RKO (cell line): ENCODE results near the gene S100A3.

ENCODE experiments used
- DNase-seq: peaks from one replicate; pipeline ENCODE4 v3.0.0-alpha.2; 2016; ENCODE audit warnings: low spot score

S100A3 gene

DNA sequence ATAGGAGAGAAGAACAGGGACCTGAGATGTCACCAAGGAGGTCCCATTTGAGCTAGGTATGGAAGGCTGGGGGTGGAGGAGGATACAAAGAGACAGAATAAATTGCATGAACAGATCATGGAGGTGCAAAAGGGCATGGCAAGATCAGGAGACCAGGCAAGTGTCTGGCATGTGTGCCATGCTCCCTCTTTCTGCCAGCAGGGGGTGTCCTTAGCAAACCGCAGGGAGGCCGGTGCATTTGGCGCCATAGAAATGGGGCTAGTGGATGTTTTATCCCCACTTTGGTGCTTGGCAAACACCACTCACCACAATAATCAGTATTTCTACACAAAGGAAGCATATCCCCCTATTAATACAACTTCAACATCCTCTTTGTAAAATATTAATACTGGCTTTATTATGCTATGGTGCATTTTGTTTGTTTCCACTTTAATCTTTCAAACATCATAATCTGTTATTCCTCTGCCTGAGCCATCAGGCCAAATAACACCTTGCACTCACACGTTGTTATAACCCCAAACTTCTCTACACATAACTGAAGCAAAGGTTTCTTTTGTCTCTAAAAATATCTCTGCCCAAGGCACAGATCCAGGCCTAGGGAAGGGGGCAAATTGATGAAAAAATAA, 39.2 kb downstream of the S100A3 start:
- DNase-seq, result peak; percentile 35

DNA sequence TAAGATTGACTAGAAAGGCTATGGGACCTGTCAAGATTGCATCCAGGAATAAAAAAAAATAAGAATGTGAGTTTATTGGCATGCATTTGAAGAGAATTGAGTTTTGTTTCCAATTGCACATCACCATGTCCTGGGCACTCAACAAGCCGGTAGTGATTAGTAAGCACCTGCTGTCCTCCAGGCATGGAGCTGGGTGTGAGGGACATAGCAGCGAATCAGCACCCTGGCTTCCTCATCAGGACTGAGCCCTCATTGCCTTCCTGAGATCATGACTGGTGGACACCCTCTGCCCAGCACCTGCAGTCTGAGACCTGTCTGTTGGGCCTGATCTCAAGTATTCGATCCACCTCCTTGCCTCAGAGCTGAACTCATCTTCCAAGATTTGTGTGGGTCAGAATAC, 40.0 kb downstream of the S100A3 start:
- no peak for DNase-seq

GRCh38 chr1:153507926-153508583, 41.0 kb downstream of the S100A3 start:
- DNase-seq, result no peak

GRCh38 chr1:153506831-153507413, 42.1 kb downstream of the S100A3 start:
- DNase-seq, result peak; percentile 21

DNA sequence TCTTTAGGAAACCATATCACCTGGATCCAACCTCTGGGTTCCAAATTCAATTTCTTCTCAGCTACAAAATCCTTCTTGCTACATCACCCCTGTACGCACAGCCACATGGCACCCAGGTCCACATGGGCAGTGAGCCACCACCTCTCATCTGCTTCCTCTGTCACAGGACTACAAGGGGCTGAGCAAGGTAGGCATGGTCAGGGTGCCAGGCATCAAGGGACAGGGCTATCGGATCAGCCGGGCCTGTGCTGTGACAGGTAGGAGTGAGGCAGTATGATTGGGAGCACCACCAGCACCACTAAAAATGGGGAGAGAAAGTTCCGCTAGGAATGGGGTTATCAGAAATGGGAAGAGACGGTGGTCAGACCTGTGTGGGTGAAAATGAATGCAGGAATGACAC, 42.7 kb downstream of the S100A3 start:
- no peak for DNase-seq

- DNase-seq, result no peak
These were observed 43.5 kb downstream of the S100A3 start for GRCh38 chr1:153505576-153505975.

DNA sequence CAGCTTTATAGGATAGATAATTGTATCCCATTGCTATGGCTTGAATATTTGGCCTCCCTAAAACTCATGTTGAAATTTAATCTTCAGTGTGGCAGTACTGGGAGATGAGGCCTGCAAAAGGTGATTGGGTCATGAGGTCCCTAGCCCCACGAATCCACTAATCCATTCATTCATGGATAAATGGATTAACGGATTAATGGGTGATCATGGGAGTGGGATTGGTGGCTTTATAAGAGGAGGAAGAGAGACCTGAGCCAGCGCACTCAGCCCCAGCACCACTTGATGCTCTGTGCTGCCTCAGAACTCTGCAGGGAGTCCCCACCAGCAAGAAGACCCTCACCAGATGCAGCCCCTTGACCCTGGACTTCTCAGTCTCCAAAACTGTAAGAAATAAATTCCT, 45.3 kb downstream of the S100A3 start:
- no peak for DNase-seq

- no peak for DNase-seq
These were observed 50.3 kb downstream of the S100A3 start for GRCh38 chr1:153498746-153499145.
